ENCODE measurements around the gene ARHGDIG. TPM values are rescaled to one million over a fixed set of nuclear protein-coding genes. Genes with fewer than 3 reads are reported as not detected.

ARHGDIG gene
- total RNA-seq, 1 donor from 2014 or later = 1.3 TPM

DNA sequence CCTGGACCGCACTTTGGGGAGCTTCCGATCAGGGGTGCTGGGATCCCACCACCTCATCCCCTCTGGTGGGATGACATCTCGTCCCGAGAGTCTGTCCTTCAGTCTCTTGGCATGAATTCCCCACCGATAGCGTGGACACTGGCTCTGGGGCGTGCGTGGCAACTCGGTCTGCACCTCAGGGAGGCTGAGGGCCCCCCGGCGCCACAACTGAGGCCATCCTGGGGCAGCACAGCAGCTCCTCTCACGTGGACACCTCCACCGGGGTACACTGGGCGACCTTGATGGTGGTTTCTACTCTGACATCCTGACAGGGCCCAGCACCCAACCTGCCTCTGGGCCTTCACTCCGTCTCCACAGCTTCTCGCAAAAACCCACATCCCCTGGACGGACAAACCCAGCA is 11.1 kb downstream of the ARHGDIG start:
- H3K27ac ChIP-seq = no peak overlapping the region
- no peaks in the 10 kb centered on the region for H3K4me1 ChIP-seq
- TF ChIP-seq CTCF (IDR thresholded peaks at IDR 0.05) = no peak
- H3K27me3 ChIP-seq = no peaks in the 10 kb centered on the region
- ATAC-seq (no peak), DNase-seq (no peak)
- intact Hi-C loops (cut with DNase I) = no loop called here
- peaks cover 64% of the 10 kb centered on the region for H3K36me3 ChIP-seq
- H3K9me3 ChIP-seq = no peaks in the 10 kb centered on the region
- no peak overlapping the region for H3K4me3 ChIP-seq

DNA sequence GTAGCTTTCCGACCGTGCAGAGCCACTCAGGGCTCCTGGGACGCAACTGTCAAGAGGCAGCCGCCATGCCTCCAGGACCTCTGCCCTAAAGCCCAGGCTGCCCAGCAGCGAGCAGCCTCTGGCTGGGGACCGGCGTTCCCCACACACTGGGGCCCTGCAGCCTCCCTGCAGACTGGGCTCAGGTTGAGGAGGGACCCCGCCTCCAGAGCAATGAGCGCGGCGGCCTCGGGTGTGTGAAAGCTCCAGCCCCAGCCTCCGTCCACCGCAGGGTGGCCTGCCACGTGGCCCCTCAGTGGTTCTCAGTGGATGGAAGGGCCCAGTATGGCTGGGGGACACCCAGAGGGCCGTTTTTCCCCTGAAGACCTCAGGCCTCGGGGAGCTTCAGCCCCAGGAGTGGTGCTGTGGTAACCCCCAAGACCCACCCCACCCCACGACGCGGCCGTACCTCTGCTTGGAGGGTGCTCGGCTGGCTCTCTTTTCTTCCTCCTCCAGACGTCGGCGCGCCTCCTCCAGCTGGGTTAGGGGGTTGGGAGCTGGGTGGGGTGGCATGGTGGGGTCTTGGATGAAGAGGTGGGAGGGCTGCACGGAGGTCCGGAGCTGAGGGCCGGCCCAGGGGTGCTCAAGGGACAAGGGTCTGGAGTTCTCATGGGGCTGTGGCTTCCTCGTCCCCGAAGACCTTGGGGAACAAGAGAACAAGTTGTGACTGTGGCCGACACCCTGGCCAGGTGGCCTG is 12.8 kb downstream of the ARHGDIG start:
- H3K36me3 ChIP-seq = peaks cover 67% of the 10 kb centered on the region
- DNase-seq = no peak
- no peak for ATAC-seq

GRCh38 chr16:296276-296675 is 15.9 kb downstream of the ARHGDIG start:
- ATAC-seq (peak; percentile 6), DNase-seq (no peak)
- Histone ChIP-seq H3K27me3 (no peaks in the 10 kb centered on the region), H3K9me3 (no peaks in the 10 kb centered on the region), H3K4me3 (no peak overlapping the region), H3K27ac (no peak overlapping the region), H3K36me3 (peaks cover 41% of the 10 kb centered on the region), H3K4me1 (no peaks in the 10 kb centered on the region)
- intact Hi-C loops (cut with DNase I) = no loop called here
- no peak for TF ChIP-seq CTCF (IDR thresholded peaks at IDR 0.05)

More for the DNA sequence above, 12.8 kb downstream of the ARHGDIG start:
- Histone ChIP-seq H3K9me3 (no peaks in the 10 kb centered on the region), H3K27me3 (no peaks in the 10 kb centered on the region), H3K4me3 (no peak overlapping the region), H3K4me1 (no peaks in the 10 kb centered on the region), H3K27ac (no peak overlapping the region)
- no peak for TF ChIP-seq CTCF (IDR thresholded peaks at IDR 0.05)
- intact Hi-C loops (cut with DNase I) = no loop called here

GRCh38 chr16:296806-297510 is 16.6 kb downstream of the ARHGDIG start:
- Histone ChIP-seq H3K27me3 (no peaks in the 10 kb centered on the region), H3K9me3 (no peaks in the 10 kb centered on the region), H3K4me1 (no peaks in the 10 kb centered on the region), H3K36me3 (peaks cover 41% of the 10 kb centered on the region), H3K4me3 (no peak overlapping the region), H3K27ac (no peak overlapping the region)
- ATAC-seq (peak; percentile 25), DNase-seq (no peak)
- no peak for TF ChIP-seq CTCF (IDR thresholded peaks at IDR 0.05)
- intact Hi-C loops (cut with DNase I) = no loop called here

DNA sequence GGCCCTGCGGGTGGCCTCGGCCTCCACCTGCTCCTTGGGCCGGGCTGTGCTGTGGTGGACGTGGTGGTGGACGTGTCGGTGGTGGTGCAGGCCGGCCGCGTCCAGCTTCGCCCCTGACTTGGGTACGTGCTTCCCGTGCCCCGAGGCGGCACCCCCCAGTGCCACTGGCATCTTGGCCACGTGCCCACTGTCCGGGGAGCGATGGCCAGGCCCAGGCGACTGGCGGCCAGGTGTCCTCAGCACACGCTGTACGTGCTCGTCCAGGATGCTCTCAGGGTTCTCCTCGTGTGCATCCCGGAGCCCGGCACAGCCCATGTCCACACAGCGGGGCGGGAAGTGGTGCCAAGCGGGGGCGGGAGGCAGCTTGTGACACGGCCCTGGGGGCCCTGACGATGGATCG is 17.4 kb downstream of the ARHGDIG start:
- intact Hi-C loops (cut with DNase I) = no loop called here
- peak; percentile 4 for ATAC-seq

More for the DNA sequence above, 17.4 kb downstream of the ARHGDIG start:
- Histone ChIP-seq H3K9me3 (no peaks in the 10 kb centered on the region), H3K36me3 (peaks cover 37% of the 10 kb centered on the region), H3K27me3 (no peaks in the 10 kb centered on the region), H3K4me3 (no peak overlapping the region), H3K27ac (no peak overlapping the region), H3K4me1 (no peaks in the 10 kb centered on the region)
- no peak for DNase-seq
- TF ChIP-seq CTCF (IDR thresholded peaks at IDR 0.05) = no peak
